AG04450 (cell line): ENCODE results near the gene PLEKHA5. TPM values are rescaled to one million over a fixed set of nuclear protein-coding genes. Genes with fewer than 3 reads are reported as not detected.
"Not testable (repeated sequence)": the region's sequence is repeated elsewhere in the genome, so short reads cannot be mapped to it uniquely, and the experiment has no call there.

ENCODE experiments used
- CTCF ChIA-PET: fragments of 300-600, 350-600 bp; formaldehyde crosslinking; extraction: SDS; loops from one replicate; lab custom pipeline; 2022; ENCODE audit warnings: antibody characterized with exemption, inconsistent platforms; lab: Charles Lee
- POLR2A ChIA-PET: fragments of 350-600 bp; formaldehyde crosslinking; extraction: SDS; loops from one replicate; lab custom pipeline; 2021; ENCODE audit warnings: antibody characterized with exemption, inconsistent platforms; lab: Yijun Ruan, JAX
- DNase-seq: peaks from one replicate; pipeline ENCODE4 v3.0.0-alpha.2; 2011; ENCODE audit warnings: low read depth, low spot score
- H3K27ac ChIP-seq: one replicate; pipeline ENCODE4 v1.5.1; 2012; ENCODE audit warnings: low read depth, low read length, control low read depth
- H3K27me3 ChIP-seq: one replicate; pipeline ENCODE4 v1.6.0; 2012; ENCODE audit warnings: low read length; ENCODE audit not compliant: control insufficient read depth, insufficient read depth
- H3K4me3 ChIP-seq: 2 replicates; pipeline ENCODE4 v1.5.1; 2011; ENCODE audit warnings: mild to moderate bottlenecking, low read depth, low read length, control low read depth
- H3K9me3 ChIP-seq: 2 replicates; pipeline ENCODE4 v1.5.1; 2012; ENCODE audit warnings: low read length; ENCODE audit not compliant: control insufficient read depth, insufficient read depth
- polyA plus RNA-seq: library from polyadenylated mRNA; depleted of rRNA; stranded (reverse); fragments of >200 nt; gene quantifications from 2 replicates; pipeline ENCODE4 v1.2.3, GENCODE V29; 2011
- TF ChIP-seq, protein P1 (sequence below): IDR thresholded peaks from 2 replicates; pipeline ENCODE4 v1.5.1; 2011; ENCODE audit warnings: low read depth, low read length, control low read depth, inconsistent platforms

PLEKHA5 gene
- polyA plus RNA-seq, 1 experiment, result 23.5 TPM

DNA sequence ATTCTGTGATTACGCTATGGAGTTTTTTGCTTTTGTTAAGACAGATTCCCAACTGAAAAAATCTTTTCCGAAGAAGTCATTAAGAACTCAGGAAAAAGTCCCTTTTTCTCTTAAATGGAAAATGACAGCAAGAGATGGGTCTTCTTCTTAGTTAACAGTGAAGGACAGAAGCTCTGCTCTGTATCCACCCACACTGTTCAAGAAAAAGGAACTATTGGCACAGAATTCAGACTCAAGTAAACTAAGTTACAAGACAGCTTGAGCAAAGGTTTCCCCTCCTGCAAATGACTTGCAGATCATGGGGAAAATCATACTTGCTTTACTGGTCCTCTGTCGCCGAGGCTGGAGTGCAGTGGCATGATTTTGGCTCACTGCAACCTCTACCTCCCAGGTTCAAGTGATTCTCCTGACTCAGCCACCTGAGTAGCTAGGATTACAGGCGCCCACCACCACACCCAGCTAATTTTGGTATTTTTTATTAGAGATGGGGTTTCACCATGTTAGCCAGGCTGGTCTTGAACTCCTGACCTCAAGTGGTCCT lies 172.6 kb downstream of the PLEKHA5 start:
- H3K27ac ChIP-seq, result no peak overlapping the region
- TF ChIP-seq, protein P1, sequence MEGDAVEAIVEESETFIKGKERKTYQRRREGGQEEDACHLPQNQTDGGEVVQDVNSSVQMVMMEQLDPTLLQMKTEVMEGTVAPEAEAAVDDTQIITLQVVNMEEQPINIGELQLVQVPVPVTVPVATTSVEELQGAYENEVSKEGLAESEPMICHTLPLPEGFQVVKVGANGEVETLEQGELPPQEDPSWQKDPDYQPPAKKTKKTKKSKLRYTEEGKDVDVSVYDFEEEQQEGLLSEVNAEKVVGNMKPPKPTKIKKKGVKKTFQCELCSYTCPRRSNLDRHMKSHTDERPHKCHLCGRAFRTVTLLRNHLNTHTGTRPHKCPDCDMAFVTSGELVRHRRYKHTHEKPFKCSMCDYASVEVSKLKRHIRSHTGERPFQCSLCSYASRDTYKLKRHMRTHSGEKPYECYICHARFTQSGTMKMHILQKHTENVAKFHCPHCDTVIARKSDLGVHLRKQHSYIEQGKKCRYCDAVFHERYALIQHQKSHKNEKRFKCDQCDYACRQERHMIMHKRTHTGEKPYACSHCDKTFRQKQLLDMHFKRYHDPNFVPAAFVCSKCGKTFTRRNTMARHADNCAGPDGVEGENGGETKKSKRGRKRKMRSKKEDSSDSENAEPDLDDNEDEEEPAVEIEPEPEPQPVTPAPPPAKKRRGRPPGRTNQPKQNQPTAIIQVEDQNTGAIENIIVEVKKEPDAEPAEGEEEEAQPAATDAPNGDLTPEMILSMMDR, result no peak
- POLR2A ChIA-PET, result interaction anchor here (0.7 kb wide), 1 partner anchor 119 kb away, joined by 3 read pairs; no protein-coding TSS in a partner anchor
- peaks cover 5% of the 10 kb centered on the region for H3K9me3 ChIP-seq
- H3K27me3 ChIP-seq, result no peaks in the 10 kb centered on the region
- H3K4me3 ChIP-seq, result no peak overlapping the region
- no peak for DNase-seq
- CTCF ChIA-PET, result interaction anchor here (1.5 to 6.4 kb wide), 2 partner anchors 13 to 116 kb away, joined by 3 to 42 read pairs; no protein-coding TSS in a partner anchor

DNA sequence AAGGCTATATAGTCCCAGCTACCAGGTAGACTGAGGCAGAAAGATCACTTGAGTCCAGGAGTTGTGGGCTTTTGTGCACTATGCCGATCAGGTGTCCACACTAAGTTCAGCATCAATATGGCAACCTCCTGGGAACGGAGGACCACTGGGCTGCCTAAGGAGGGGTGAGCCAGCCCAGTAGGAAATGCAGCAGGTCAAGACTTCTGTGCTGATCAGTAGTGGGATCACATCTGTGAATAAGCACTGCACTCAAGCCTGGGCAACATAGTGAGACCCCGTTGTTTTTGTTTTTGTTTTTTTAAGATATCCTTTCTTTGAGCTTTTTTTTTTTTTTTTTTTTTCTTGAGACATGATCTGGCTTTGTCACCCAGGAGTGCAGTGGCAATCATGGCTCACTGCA lies 174.0 kb downstream of the PLEKHA5 start:
- no peak for DNase-seq
- H3K4me3 ChIP-seq, result no peak overlapping the region
- ChIA-PET CTCF (interaction anchor here (1.8 kb wide), 1 partner anchor 15 kb away, joined by 12 read pairs; no protein-coding TSS in a partner anchor), POLR2A (interaction anchor here (0.6 kb wide), 1 partner anchor 54 kb away, joined by 7 read pairs; no protein-coding TSS in a partner anchor)
- H3K27ac ChIP-seq, result no peak overlapping the region
- peaks cover 5% of the 10 kb centered on the region for H3K9me3 ChIP-seq
- TF ChIP-seq, protein P1, result no peak
- no peaks in the 10 kb centered on the region for H3K27me3 ChIP-seq

DNA sequence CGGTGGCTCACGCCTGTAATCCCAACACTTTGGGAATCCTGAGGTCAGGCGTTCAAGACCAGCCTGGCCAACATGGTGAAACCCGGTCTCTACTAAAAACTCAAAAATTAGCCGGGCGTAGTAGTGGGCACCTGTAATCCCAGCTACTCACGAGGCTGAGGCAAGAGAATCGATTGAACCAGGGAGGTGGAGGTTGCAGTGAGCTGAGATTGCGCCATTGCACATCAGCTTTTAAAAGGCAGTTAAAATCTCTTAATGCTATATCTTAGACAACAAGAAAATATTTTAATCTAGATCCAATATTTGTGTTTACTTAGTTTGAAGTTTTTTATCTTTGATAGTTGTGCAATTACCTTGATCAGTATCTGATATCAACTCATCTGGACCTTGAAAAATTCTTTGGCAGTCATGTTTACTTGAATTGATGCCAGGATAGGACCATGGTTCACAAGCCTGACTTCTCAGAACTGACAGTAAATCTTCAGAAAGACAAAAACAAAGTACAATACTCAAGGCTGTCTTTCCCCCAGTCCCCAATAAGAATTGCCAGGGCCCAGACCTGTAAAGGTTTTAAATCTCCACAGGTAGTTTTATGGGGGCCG lies 174.7 kb downstream of the PLEKHA5 start:
- TF ChIP-seq, protein P1, result no peak
- H3K27ac ChIP-seq, result no peak overlapping the region
- ChIA-PET CTCF (interaction anchor here (1.8 kb wide), 1 partner anchor 15 kb away, joined by 12 read pairs; no protein-coding TSS in a partner anchor), POLR2A (no interaction called here)
- peaks cover 5% of the 10 kb centered on the region for H3K9me3 ChIP-seq
- H3K4me3 ChIP-seq, result no peak overlapping the region
- H3K27me3 ChIP-seq, result no peaks in the 10 kb centered on the region
- no peak for DNase-seq

DNA sequence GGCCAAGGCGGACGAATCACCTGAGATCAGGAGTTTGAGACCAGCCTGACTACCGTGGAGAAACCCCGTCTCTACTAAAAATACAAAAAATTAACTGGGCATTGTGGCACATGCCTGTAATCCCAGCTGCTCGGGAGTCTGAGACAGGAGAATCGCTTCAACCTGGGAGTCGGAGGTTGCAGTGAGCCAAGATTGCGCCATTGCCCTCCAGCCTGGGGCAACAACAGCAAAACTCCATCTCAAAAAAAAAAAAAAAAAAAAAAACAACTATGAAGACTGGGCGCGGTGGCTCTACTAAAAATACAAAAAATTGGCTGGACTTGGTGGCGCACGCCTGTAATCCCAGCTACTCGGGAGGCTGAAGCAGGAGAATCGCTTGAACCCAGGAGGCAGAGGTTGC lies 176.1 kb downstream of the PLEKHA5 start:
- DNase-seq, CTCF ChIA-PET, H3K9me3 ChIP-seq, POLR2A ChIA-PET, H3K27me3 ChIP-seq, H3K27ac ChIP-seq, H3K4me3 ChIP-seq: not testable (repeated sequence)

DNA sequence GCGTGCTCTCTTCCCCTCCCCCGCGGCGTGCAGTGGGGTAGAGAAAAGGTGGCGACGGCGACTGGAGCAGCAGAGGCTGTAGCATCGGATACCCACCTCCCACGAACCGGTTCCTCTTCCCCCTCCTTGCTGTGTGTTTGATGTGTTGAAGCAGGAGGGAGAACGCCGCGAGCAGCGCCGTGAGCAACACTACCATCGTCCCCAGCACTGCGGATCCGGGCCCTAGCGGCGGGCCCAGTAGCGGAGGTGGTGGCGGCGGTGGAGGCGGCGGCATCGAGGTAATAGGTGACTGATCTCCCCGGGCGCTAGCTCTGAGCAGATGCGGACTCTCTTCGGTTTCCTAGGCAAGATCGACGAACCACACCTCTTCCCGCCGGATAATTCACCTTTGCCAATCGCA lies 176.8 kb downstream of the PLEKHA5 start:
- ChIA-PET POLR2A (no interaction called here), CTCF (interaction anchor here (0.6 kb wide), 1 partner anchor 120 kb away, joined by 3 read pairs; no protein-coding TSS in a partner anchor)
- DNase-seq, result no peak
- Histone ChIP-seq H3K27ac (no peak overlapping the region), H3K27me3 (no peaks in the 10 kb centered on the region), H3K9me3 (peaks cover 5% of the 10 kb centered on the region), H3K4me3 (no peak overlapping the region)
- TF ChIP-seq, protein P1, result no peak
